Caco-2 (cell line): ENCODE measurements around the gene TMEM196. TPM values are rescaled to one million over a fixed set of nuclear protein-coding genes. Genes with fewer than 3 reads are reported as not detected.

Experiments
- BruUV-seq: library from RNA; stranded (reverse); fragments of 400-500 nt; replicated peaks from 2 replicates; lab custom pipeline; 2021; lab: Mats Ljungman, UMichigan
- CTCF ChIA-PET: fragments of 300-600 bp; sonication (Branson Sonifier 250); formaldehyde crosslinking; loops from one replicate; lab custom pipeline; 2022; ENCODE audit warnings: antibody characterized with exemption; lab: Charles Lee
- POLR2A ChIA-PET: fragments of 300-600 bp; sonication (Branson Sonifier 250); formaldehyde crosslinking; loops from one replicate; lab custom pipeline; 2022; ENCODE audit warnings: antibody characterized with exemption; lab: Charles Lee
- DNase-seq, 2 experiments: peaks; one replicate each; pipeline versions ENCODE4 v3.0.0 to v3.0.0-alpha.2; 2020 to 2022
- H3K27me3 ChIP-seq: replicated peaks from 2 replicates; pipeline ENCODE4 v1.6.0; 2011; ENCODE audit warnings: low read length; ENCODE audit not compliant: control insufficient read depth, insufficient read depth
- H3K36me3 ChIP-seq: 2 replicates; pipeline ENCODE4 v1.5.1; 2011; ENCODE audit warnings: low read length; ENCODE audit not compliant: control insufficient read depth, insufficient read depth
- H3K4me1 ChIP-seq: fragments of 250-450 bp; sonication (Bioruptor Pico); 2 replicates; pipeline ENCODE4 v1.5.1; 2020; ENCODE audit warnings: mild to moderate bottlenecking
- H3K4me3 ChIP-seq: 2 replicates; pipeline ENCODE4 v1.5.1; 2011; ENCODE audit warnings: low read depth, mild to moderate bottlenecking, control low read depth, low read length
- H3K9me3 ChIP-seq: fragments of 250-450 bp; sonication (Bioruptor Pico); 2 replicates; pipeline ENCODE4 v1.5.1; 2020; ENCODE audit warnings: mild to moderate bottlenecking, moderate library complexity
- H3K27ac Mint-ChIP-seq: one replicate; pipeline ENCODE4 v1.8.0; 2022; ENCODE audit warnings: mixed read lengths; ENCODE audit not compliant: unreplicated experiment
- H3K27me3 Mint-ChIP-seq: one replicate; pipeline ENCODE4 v1.8.0; 2022; ENCODE audit warnings: mixed read lengths; ENCODE audit not compliant: insufficient read depth, unreplicated experiment
- H3K36me3 Mint-ChIP-seq: one replicate; pipeline ENCODE4 v1.8.0; 2022; ENCODE audit warnings: mild to moderate bottlenecking, mixed read lengths; ENCODE audit not compliant: insufficient read depth, unreplicated experiment
- H3K4me1 Mint-ChIP-seq: one replicate; pipeline ENCODE4 v1.8.0; 2022; ENCODE audit warnings: low read depth, mixed read lengths; ENCODE audit not compliant: unreplicated experiment
- H3K4me3 Mint-ChIP-seq: one replicate; pipeline ENCODE4 v1.8.0; 2022; ENCODE audit warnings: mild to moderate bottlenecking, moderate library complexity, mixed read lengths; ENCODE audit not compliant: unreplicated experiment
- H3K9me3 Mint-ChIP-seq: one replicate; pipeline ENCODE4 v1.8.0; 2022; ENCODE audit warnings: mixed read lengths; ENCODE audit not compliant: unreplicated experiment
- intact Hi-C: fragments of 100-400 bp; cut with micrococcal nuclease; formaldehyde crosslinking; loops from one replicate; pipeline ENCODE4 v1.10.0; 2022; ENCODE audit not compliant: unreplicated experiment
- microRNA-seq: library from miRNA; unstranded; fragments of <30 nt; microRNA quantifications from one replicate; pipeline ENCODE4 v1.2.0, GENCODE V29; 2022
- total RNA-seq: library from RNA; stranded (reverse); gene quantifications from 2 replicates; pipeline ENCODE4 v1.2.3, GENCODE V29; 2022
- TF ChIP-seq, protein P1 (sequence below), 2 experiments: fragments of 200-600 bp in 1 of 2; IDR thresholded peaks; 1 replicate in 1 of 2; 2 replicates in 1 of 2; pipeline versions ENCODE4 v1.5.1 to v1.8.0; 2011 to 2022; ENCODE audit warnings: antibody characterized with exemption in 1 of 2, control low read depth in 1 of 2, inconsistent platforms in 1 of 2, low read depth in 1 of 2, low read length in 1 of 2, mild to moderate bottlenecking in 1 of 2, moderate library complexity in 1 of 2; ENCODE audit not compliant: insufficient read depth in 1 of 2, severe bottlenecking in 1 of 2, unreplicated experiment in 1 of 2

Gene TMEM196
- total RNA-seq, 1 experiment from 2014 or later = not detected

DNA sequence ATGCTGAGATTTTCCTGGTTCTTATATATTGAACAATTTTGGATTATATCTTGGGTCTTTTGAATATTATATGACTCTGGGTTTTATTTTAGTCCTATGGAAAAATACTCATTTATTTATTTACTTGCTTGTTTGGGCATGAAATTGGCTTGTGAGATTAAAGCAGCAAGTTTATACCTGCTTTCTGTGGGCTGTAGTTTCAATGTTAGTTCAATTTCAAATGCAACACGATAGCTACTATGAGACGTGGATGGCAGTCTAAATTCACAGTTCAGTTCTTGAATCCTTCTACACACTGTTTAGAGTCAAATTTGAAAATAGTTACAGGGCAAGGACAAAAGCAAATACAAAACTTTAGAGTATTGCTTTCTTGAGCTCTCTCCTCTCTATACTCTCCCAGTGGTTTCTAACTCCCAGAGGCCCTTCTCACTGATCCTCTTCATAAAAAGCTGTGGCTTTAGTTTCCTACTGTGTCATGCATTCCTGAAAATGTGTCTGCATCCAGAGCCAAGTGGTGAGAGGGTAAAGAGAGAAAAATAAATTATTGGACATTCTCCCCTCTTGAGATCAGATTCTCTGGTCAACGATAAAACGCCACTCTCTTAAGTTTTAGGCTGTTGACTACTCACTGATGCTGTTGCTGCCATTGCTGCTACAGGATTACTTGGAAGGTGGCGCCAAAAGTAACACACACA is 99.0 kb downstream of the TMEM196 start:
- intact Hi-C loops = no loop called here
- H3K9me3 ChIP-seq = no peaks in the 10 kb centered on the region
- CTCF ChIA-PET = no interaction called here
- Mint-ChIP-seq H3K27ac (no peak overlapping the region), H3K27me3 (peaks cover 7% of the 10 kb centered on the region), H3K36me3 (no peaks in the 10 kb centered on the region), H3K4me1 (no peaks in the 10 kb centered on the region), H3K9me3 (no peaks in the 10 kb centered on the region), H3K4me3 (no peak overlapping the region)
- TF ChIP-seq, protein P1, sequence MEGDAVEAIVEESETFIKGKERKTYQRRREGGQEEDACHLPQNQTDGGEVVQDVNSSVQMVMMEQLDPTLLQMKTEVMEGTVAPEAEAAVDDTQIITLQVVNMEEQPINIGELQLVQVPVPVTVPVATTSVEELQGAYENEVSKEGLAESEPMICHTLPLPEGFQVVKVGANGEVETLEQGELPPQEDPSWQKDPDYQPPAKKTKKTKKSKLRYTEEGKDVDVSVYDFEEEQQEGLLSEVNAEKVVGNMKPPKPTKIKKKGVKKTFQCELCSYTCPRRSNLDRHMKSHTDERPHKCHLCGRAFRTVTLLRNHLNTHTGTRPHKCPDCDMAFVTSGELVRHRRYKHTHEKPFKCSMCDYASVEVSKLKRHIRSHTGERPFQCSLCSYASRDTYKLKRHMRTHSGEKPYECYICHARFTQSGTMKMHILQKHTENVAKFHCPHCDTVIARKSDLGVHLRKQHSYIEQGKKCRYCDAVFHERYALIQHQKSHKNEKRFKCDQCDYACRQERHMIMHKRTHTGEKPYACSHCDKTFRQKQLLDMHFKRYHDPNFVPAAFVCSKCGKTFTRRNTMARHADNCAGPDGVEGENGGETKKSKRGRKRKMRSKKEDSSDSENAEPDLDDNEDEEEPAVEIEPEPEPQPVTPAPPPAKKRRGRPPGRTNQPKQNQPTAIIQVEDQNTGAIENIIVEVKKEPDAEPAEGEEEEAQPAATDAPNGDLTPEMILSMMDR (IDR thresholded peaks at IDR 0.05; ENCODE audit: insufficient read depth in 1 of 2, low read depth in 1 of 2, low read length in 1 of 2, severe bottlenecking in 1 of 2, unreplicated experiment in 1 of 2) = no peak
- H3K4me1 ChIP-seq = no peaks in the 10 kb centered on the region
- no peak overlapping the region for H3K4me3 ChIP-seq
- no peaks in the 10 kb centered on the region for H3K27me3 ChIP-seq
- no peaks in the 10 kb centered on the region for H3K36me3 ChIP-seq
- POLR2A ChIA-PET = no interaction called here
- no peak for DNase-seq
- no TSS peak for BruUV-seq

DNA sequence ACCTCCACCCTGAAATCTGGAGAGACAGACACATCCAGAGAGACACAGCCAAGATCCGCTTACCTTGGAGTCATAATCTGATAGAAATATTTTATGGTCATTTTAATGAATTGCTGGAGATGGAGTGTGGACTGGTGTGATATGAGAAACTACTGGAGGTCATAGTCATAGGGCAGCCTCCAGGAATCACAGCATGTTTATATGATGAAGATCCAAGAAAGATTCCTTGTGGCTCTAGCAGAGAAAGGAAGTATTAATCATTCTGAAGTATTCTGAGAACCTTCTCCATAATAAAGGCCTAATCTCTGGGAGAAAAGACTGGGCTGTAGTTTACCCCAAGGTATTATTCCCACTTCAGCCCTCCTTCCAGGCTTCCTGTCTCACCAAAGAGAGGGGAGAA is 102.6 kb downstream of the TMEM196 start:
- Mint-ChIP-seq H3K27me3 (peaks cover 7% of the 10 kb centered on the region), H3K27ac (no peak overlapping the region), H3K4me3 (no peak overlapping the region), H3K9me3 (no peaks in the 10 kb centered on the region), H3K4me1 (no peaks in the 10 kb centered on the region), H3K36me3 (no peaks in the 10 kb centered on the region)
- H3K9me3 ChIP-seq = no peaks in the 10 kb centered on the region
- H3K4me3 ChIP-seq = no peak overlapping the region
- TF ChIP-seq, protein P1 (IDR thresholded peaks at IDR 0.05; ENCODE audit: insufficient read depth in 1 of 2, low read depth in 1 of 2, low read length in 1 of 2, severe bottlenecking in 1 of 2, unreplicated experiment in 1 of 2) = no peak
- no peaks in the 10 kb centered on the region for H3K36me3 ChIP-seq
- intact Hi-C loops = no loop called here
- no TSS peak for BruUV-seq
- POLR2A ChIA-PET = no interaction called here
- no peaks in the 10 kb centered on the region for H3K4me1 ChIP-seq
- CTCF ChIA-PET = no interaction called here
- DNase-seq = no peak
- no peaks in the 10 kb centered on the region for H3K27me3 ChIP-seq

Small RNA genes within 50 kb of the gene (microRNA-seq; reads per million reads assigned to microRNA genes)
- not detected for gene MIR3146

Other genes starting within 250 kb of the TMEM196 start
- gene POLR1F, start 64.6 kb downstream of the TMEM196 start, total RNA-seq = 15.6 and 21.6 TPM in 2 replicates